GM19023 (cell line): ENCODE results near the gene ATP5ME.
A peak's percentile ranks its signal among the peaks of the same experiment; 100 is the strongest.
"Not testable (repeated sequence)": the region's sequence is repeated elsewhere in the genome, so short reads cannot be mapped to it uniquely, and the experiment has no call there.

ENCODE experiments used
- ATAC-seq: cut with Tn5 transposase; IDR thresholded peaks from one replicate; pipeline ENCODE4 v1.9.1; 2021; ENCODE audit warnings: mild to moderate bottlenecking, moderate library complexity; ENCODE audit not compliant: unreplicated experiment

ATP5ME gene

GRCh38 chr4:674172-675035, at the start of gene ATP5ME, which contains the start of gene MYL5:
Gene ATP5ME (minus strand): TSS chr4:674276. CDS start chr4:674247, 29 bp downstream.
Gene MYL5 (plus strand): TSS chr4:674542. CDS start chr4:678027, 3,485 bp downstream.
- ATAC-seq, result peak; percentile 75

- ATAC-seq, result no peak
Observed at GRCh38 chr4:722851-723360, 48.8 kb upstream of the ATP5ME start.

DNA sequence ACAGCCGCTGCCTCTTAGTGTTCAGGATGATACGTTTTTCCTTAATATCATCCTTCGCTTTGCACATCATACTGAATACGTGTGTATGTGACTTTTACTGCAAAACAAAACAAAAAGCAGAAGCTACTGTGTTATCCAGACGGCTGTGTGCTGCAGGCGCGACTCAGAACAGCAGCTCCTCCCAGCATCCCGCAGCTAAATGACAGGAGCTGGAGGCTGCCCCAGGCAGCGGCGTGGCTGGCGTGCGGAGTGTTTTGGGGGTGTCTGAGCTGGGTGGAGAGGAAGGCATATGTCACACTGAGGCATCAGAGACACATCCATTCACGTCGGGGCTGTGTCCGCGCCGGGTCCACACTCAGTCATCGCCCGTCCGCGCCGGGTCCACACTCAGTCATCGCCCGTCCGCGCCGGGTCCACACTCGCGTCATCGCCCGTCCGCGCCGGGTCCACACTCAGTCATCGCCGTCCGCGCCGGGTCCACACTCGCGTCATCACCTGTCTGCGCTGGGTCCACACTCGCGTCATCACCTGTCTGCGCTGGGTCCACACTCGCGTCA, 48.2 kb upstream of the ATP5ME start:
- ATAC-seq, result no peak

DNA sequence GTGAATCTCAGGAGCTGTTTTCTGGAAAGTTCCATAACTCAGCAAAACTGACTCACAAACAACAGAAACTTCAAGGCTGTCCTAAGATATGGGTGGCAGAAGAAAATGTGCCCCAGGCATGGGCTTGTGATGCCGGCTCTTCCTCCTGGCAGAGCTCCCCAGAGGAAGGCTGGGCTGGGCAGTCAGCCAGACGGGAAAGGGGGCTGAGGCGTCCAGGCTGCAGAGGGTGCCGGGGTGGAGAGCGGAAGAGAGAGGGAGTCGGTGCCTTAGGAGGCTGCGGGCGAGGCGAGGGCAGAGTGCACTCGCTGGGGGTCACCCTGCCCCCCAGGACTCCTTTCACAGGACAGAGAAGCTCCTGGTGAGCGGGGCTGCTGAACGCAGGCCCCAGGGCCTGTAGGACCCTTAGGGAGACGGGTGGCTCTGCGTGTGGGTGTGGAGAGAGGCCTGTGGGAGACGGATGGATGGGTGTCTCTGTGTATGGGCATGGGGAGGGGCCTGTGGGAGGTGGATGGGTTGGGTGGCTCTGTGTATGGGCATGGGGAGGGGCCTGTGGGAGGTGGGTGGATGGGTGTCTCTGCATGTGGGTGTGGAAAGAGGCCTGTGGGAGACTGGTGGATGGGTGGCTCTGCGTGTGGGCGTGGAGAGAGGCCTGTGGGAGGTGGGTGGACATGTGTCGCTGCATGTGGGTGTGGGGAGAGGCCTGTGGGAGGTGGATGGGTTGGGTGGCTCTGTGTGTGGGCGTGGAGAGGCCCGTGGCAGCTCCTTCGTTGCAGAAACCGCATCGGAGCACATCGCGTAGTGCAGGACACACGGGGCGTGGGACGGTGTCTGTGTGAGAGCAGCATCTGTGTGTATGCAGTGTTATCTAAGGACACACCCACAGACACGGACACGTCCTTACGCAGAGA, 47.4 kb upstream of the ATP5ME start:
- no peak for ATAC-seq

- no peak for ATAC-seq
Observed at GRCh38 chr4:720111-720860, 46.2 kb upstream of the ATP5ME start.

- ATAC-seq, result no peak
Observed at GRCh38 chr4:718460-718859, 44.4 kb upstream of the ATP5ME start.

DNA sequence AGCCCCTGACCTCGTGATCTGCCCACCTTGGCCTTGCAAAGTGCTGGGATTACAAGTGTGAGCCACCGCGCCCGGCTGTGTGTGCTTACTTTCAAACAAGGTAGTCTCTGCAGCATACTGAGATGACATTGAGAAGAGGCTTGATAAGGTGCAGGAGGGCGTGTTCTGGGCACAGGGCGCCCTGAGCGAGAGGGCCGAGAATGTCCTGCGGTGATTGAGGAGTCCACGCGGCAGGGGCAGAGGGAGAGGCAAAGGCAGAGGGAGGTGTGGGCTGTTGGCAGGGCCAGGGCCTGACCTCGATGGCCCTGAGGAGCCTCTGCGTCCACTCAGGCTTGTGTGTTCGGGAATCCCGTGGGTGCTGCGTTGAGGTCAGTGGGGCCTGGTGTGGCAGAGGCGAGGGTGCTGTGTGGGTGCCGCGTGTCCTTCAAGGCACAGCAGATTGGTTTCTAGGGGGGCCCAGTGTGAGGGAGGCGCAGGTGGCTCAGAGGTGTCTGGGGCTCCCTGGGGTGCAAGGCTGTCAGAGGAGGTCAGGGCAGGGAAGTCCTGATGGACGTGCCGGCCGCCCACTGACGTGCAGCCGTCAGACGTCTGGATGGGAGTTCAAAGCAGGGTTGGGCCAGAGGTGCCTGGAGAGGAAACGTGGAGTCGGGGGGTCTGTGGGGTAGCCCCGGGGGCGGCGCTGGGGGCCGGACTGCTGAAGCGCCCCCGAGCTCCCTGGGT, 43.7 kb upstream of the ATP5ME start:
- no peak for ATAC-seq

DNA sequence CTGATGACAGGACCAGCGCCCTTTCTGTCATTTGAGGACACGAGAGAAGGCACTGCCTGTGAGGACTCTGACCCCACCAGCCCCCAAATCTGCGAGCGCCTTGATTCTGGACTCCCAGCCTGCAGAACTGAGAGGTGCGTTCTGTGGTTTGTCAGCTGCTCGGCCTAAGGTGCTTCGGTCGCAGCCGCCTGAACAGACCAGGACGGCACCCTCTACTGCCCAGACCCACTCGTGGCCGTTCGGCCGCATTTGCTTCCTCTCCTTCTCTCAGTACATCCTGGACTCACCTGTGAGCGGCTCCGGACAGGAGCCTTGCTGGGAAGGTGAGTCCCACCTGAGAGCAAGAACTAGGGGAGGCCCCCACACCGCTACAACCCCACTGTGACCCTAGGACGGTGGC, 40.0 kb upstream of the ATP5ME start:
- ATAC-seq, result no peak

DNA sequence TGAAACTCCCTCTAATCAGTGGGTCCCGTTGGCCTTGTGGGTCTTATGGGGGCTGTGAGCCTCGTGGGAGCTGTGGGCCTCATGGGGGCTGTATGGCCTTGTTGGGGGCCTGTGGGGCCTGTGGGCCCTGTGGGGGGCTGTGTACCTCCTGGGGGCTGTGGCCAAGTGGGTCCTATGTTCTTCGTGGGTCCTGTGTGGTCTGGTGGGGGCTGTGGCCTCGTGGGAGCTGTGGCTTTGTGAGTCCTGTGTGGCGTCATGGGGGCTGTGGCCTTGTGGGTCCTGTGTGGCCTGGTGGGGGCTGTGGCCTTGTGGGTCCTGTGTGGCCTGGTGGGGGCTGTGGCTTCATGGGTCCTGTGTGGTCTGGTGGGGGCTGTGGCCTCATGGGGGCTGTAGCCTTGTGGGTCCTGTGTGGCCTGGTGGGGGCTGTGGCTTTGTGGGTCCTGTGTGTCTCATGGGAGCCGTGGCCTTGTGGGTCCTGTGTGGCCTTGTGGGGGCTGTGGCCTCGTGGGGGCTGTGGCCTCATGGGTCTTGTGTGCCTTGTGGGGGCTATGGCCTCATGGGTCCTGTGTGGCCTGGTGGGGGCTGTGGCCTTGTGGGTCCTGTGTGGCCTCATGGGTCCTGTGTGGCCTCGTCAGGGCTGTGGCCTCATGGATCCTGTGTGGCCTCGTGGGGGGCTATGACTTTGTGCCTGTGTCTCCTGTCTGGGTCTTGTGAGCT, 39.0 kb upstream of the ATP5ME start:
- ATAC-seq, result no peak

GRCh38 chr4:712093-712492, 38.0 kb upstream of the ATP5ME start:
- no peak for ATAC-seq

DNA sequence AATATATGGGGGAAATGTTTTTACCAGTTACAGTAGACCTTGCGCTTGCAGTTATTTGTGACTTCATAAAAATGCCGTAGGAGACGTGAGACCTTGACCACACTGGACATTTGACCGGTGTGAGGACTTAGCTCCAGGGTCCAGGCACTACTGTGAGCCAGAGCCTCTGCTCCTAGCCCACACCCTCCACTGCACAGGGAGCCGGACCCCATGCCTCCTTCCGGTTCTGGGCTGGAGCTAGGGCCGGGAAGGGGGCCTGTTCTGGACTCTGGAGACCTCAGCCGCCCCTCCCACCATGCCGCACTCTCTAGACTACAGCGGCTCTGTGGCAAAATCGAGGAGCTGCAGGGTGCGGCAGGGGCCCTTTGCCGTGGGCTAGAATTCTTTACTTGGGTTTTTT, 36.8 kb upstream of the ATP5ME start:
- ATAC-seq, result no peak

- ATAC-seq, result no peak
Observed at GRCh38 chr4:710116-710515, 36.0 kb upstream of the ATP5ME start.

DNA sequence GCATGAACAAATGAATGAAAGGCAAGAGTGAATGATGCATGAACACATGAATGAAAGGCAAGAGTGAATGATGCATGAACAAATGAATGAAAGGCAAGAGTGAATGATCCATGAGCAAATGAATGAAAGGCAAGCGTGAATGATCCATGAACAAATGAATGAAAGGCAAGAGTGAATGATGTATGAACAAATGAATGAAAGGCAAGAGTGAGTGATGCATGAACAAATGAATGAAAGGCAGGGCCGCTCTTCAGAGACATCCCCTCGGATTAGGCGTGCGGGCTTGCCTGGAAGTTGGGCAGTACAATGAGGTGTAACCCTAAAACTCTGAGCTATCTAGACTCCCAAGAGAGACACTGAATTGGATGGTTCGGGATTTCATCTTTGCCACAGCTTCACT, 35.3 kb upstream of the ATP5ME start:
- no peak for ATAC-seq

GRCh38 chr4:708631-708933, 34.5 kb upstream of the ATP5ME start:
- no peak for ATAC-seq

- no peak for ATAC-seq
Observed at GRCh38 chr4:707929-708630, 34.0 kb upstream of the ATP5ME start.

- ATAC-seq, result no peak
Observed at GRCh38 chr4:706834-707598, 32.9 kb upstream of the ATP5ME start.

DNA sequence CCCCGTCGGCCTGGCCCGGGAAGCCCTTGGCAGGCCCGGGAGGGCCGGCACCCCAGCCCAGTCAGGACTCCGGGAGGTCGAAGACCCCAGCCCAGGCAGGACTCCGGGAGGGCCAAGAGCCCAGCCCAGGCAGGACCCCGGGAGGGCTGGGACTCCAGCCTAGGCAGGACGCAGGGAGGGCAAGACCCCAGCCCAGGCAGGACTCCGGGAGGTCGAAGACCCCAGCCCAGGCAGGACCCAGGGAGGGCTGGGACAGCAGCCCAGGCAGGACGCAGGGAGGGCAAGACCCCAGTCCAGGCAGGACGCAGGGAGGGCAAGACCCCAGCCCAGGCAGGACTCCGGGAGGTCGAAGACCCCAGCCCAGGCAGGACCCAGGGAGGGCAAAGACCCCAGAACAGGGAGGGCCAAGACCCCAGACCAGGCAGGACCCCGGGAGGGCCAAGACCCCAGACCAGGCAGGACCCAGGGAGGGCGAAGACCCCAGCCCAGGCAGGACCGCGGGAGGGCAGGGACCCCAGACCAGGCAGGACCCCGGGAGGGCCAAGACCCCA, 32.1 kb upstream of the ATP5ME start:
- ATAC-seq, result not testable (repeated sequence)
